ENCODE measurements around the gene FHAD1. TPM values are rescaled to one million over a fixed set of nuclear protein-coding genes. Genes with fewer than 3 reads are reported as not detected.

FHAD1 gene
- total and polyA plus RNA-seq, 8 donors: 0.75 to 5.5 (median 2.1) TPM

DNA sequence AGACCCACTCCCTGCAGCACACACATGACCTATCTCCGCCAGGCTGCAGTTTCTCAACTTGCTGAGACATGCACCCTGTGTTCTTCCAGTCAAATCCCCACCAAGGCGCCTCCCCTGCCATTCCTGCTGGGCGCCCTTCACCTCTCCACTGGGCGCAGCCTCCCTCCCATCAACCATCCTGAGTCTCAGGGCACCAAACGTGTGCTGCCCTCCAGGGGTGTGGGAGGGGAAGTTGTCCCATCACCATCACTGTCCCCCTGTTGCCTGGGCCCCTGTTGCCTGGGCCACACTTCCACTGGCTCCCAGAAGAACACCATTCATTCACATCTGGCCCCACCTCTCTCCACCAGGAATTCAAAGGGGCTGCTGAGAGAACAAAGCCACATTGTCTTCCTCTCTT is 117.7 kb downstream of the FHAD1 start:
- no peaks in the 10 kb centered on the region for H3K9me3 ChIP-seq
- H3K36me3 ChIP-seq: no peaks in the 10 kb centered on the region
- peaks cover 0 to 6% (median 0%) of the 10 kb centered on the region in 3 donors for H3K4me1 ChIP-seq
- H3K27me3 ChIP-seq: no peaks in the 10 kb centered on the region
- WGBS, 2 donors: 87 to 88% methylated on average over 5 of the region's 5 CpGs
- H3K4me3 ChIP-seq: no peak overlapping the region
- intact Hi-C loops (cut with DNase I): no loop called here
- DNase-seq (no peak), FAIRE-seq (no peak), ATAC-seq (no peak)
- TF ChIP-seq, protein P1, sequence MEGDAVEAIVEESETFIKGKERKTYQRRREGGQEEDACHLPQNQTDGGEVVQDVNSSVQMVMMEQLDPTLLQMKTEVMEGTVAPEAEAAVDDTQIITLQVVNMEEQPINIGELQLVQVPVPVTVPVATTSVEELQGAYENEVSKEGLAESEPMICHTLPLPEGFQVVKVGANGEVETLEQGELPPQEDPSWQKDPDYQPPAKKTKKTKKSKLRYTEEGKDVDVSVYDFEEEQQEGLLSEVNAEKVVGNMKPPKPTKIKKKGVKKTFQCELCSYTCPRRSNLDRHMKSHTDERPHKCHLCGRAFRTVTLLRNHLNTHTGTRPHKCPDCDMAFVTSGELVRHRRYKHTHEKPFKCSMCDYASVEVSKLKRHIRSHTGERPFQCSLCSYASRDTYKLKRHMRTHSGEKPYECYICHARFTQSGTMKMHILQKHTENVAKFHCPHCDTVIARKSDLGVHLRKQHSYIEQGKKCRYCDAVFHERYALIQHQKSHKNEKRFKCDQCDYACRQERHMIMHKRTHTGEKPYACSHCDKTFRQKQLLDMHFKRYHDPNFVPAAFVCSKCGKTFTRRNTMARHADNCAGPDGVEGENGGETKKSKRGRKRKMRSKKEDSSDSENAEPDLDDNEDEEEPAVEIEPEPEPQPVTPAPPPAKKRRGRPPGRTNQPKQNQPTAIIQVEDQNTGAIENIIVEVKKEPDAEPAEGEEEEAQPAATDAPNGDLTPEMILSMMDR (IDR thresholded peaks at IDR 0.05): no peak
- no peak overlapping the region for H3K27ac ChIP-seq

DNA sequence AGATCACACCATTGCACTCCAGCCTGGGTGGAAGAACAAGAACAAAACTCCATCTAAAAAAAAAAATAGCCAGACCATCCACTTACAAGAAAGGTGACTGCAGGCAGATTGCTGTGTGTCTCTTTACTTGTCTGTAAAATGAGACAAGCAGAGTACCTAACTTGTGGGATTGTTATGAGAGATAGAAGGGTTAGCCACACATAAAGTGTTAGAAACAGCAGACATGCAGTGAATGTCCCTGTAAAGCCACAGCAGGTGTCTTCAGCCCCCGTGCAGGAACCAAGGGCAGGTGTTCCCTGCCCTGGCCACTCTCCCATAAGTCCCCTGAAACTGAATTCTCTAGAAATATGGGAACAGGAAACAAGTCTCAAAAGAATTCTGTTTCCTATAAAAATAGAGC is 121.9 kb downstream of the FHAD1 start:
- TF ChIP-seq, protein P1 (IDR thresholded peaks at IDR 0.05): no peak
- H3K27ac ChIP-seq: no peak overlapping the region
- H3K4me3 ChIP-seq: no peak overlapping the region
- FAIRE-seq: no peak
- peaks cover 0 to 23% (median 8%) of the 10 kb centered on the region in 3 donors for H3K4me1 ChIP-seq
- no peak for DNase-seq
- WGBS, 2 donors: 87 to 100% methylated on average over 1 of the region's 1 CpG
- H3K27me3 ChIP-seq: no peaks in the 10 kb centered on the region
- no peaks in the 10 kb centered on the region for H3K9me3 ChIP-seq
- no peak for ATAC-seq
- no peaks in the 10 kb centered on the region for H3K36me3 ChIP-seq
- intact Hi-C loops (cut with DNase I): no loop called here

DNA sequence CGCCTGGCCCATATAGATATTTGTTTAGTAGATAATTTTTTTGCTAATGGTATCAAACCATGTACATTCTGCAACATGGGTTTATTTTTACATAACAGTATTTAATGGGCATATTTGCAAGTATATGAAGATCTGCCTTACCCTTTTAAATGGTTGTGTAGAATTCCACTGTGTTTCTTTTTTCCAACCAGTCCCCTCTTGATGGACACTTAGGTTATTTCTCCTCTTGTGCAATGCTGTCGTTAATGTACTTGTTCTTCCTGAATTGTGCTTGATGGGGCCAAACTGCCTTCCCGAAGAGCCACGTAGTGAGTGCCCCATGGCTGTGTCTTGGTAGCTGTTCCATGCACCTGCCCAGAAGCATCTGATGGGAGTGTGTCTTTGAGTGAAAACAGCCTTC is 123.2 kb downstream of the FHAD1 start:
- H3K27me3 ChIP-seq: no peaks in the 10 kb centered on the region
- H3K9me3 ChIP-seq: no peaks in the 10 kb centered on the region
- peak overlapping the region in 2 of 4 donors; percentile 30 to 44 for H3K27ac ChIP-seq
- ATAC-seq: no peak
- H3K4me3 ChIP-seq: no peak overlapping the region
- FAIRE-seq: no peak
- 85 to 92% methylated on average over 4 of the region's 4 CpGs for WGBS, 2 donors
- TF ChIP-seq, protein P1 (IDR thresholded peaks at IDR 0.05): no peak
- intact Hi-C loops (cut with DNase I): no loop called here
- DNase-seq: no peak
- H3K4me1 ChIP-seq: peaks cover 0 to 23% (median 8%) of the 10 kb centered on the region in 3 donors
- H3K36me3 ChIP-seq: no peaks in the 10 kb centered on the region

DNA sequence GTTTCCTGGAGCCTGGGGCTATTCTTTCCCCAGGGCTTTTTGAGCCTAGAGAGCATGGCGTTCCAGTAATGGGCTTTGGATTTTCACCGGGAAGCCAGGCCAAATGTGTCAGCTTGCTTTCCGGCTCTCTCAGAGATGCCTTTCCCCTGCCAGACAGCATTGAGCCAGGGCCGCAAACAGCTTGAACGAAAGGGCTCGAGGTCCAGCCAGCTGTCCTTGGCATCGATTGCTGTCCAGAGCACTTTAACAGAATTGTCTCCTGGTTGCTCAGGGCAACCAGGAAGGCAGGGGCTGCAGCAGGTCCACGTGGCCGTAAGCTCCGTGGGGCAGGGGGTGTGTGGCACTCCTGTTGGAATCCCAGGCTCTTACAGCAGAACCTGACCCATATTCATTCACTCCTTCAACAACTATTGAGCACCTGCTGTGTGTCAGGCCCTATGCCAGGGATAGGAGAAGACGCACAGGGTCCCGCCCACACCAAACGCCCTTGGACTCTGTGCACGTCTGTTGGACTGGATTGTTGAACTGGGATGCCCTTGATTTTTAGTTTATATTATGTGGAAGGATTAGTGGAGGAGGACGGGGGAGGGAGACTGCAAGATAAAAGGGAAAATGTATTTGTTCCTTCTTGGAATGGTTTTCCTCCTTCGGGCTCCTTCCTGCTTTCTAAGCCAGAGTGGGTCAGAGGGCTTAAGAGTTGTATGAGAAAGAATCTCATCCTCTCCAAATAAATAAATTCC is 123.9 kb downstream of the FHAD1 start:
- Histone ChIP-seq H3K27ac (peak overlapping the region in 2 of 4 donors; percentile 30 to 44), H3K9me3 (no peaks in the 10 kb centered on the region), H3K27me3 (no peaks in the 10 kb centered on the region), H3K4me3 (no peak overlapping the region), H3K36me3 (no peaks in the 10 kb centered on the region), H3K4me1 (peaks cover 0 to 23% (median 8%) of the 10 kb centered on the region in 3 donors)
- no peak for FAIRE-seq
- TF ChIP-seq, protein P1 (IDR thresholded peaks at IDR 0.05): no peak
- ATAC-seq: peak; percentile 79 to 87 (median 84)
- intact Hi-C loops (cut with DNase I): no loop called here
- DNase-seq: peak in 5 of 6 donors; percentile 52 to 79 (median 67)
- 20 to 23% methylated on average over 16 of the region's 16 CpGs for WGBS, 2 donors

All from pancreas (tissue), 10 donors.